Stimulated activated effector memory CD8-positive, alpha-beta T cell treated with anti-CD3 and anti-CD28 coated beads, Interleukin-12 subunit alpha, Interleukin-12 subunit beta, amount 100 ng/mL, for 72 hours (primary cell): ENCODE results near the gene ENOX2.
A peak's percentile ranks its signal among the peaks of the same experiment; 100 is the strongest.
"Not testable (repeated sequence)": the region's sequence is repeated elsewhere in the genome, so short reads cannot be mapped to it uniquely, and the experiment has no call there.

ENCODE experiments used
- ATAC-seq: fragments of 150-1000 bp; cut with Tn5 transposase; 2 replicates; pipeline ENCODE4 v1.10.0; 2021
- DNase-seq, 2 donors: peaks; one replicate each; pipeline ENCODE4 v3.0.0; 2021 to 2022; ENCODE audit warnings: low spot score in 2 of 2
- H3K27ac Mint-ChIP-seq: one replicate; pipeline ENCODE4 v1.8.0; 2022; ENCODE audit warnings: mild to moderate bottlenecking, mixed read lengths
- H3K36me3 Mint-ChIP-seq: one replicate; pipeline ENCODE4 v1.8.0; 2022; ENCODE audit warnings: mild to moderate bottlenecking, mixed read lengths
- H3K4me1 Mint-ChIP-seq: one replicate; pipeline ENCODE4 v1.8.0; 2022; ENCODE audit warnings: mixed read lengths
- H3K4me3 Mint-ChIP-seq: one replicate; pipeline ENCODE4 v1.8.0; 2022; ENCODE audit warnings: mild to moderate bottlenecking, mixed read lengths
- H3K9me3 Mint-ChIP-seq: one replicate; pipeline ENCODE4 v1.8.0; 2022; ENCODE audit warnings: mixed read lengths

The ENOX2 gene, protein sequence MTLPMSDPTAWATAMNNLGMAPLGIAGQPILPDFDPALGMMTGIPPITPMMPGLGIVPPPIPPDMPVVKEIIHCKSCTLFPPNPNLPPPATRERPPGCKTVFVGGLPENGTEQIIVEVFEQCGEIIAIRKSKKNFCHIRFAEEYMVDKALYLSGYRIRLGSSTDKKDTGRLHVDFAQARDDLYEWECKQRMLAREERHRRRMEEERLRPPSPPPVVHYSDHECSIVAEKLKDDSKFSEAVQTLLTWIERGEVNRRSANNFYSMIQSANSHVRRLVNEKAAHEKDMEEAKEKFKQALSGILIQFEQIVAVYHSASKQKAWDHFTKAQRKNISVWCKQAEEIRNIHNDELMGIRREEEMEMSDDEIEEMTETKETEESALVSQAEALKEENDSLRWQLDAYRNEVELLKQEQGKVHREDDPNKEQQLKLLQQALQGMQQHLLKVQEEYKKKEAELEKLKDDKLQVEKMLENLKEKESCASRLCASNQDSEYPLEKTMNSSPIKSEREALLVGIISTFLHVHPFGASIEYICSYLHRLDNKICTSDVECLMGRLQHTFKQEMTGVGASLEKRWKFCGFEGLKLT

DNA sequence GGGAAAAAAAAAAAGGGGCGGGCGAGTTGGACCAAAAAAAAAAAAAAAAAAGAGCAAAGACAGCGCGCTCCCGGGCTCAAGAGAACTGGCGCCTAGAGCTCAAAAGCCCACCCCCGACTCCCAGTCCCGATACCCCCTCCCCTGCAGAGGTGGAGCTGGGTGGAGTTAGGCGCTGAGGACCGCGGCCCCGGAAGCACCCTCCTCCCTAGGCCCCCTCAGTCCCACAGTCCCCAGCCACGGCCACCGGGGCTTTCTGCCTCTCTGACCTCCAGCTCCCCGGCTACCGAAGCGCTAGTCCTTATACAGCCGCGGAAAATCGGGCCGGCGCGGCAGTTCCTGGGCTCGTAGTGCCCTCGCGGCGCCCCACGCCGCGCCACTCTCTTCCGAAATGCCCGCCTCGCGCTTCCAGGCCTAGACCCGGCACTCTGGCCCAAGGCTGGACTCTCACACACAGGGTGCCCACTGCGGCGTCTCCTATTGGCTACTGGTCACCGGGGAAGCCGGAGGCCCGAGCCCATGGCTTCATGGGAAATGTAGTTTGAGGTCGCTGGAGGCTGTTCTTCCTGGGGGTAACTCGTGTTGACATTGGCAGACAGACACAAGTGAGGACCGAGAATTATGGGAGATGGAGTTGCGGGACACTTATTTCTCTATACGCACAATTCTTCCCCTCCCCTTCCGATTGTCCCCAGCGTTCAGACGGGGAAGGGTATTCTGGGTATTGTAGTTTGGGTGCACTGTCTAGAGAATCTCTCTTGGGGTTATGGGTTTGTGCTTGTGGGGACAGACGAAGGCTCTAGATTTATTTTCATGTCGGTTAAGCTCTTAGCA is at the start of gene ENOX2:
Gene ENOX2 (minus strand): TSS at position 427 of the 831 bp plus-strand sequence. CDS start 199,993 bp downstream, outside the sequence.
- DNase-seq (peak; percentile 58 to 84), ATAC-seq (peak; percentile 98)
- H3K27ac Mint-ChIP-seq = no peak within 1 kb of the TSS
- H3K4me1 Mint-ChIP-seq = peaks cover 14% of the 10 kb centered on the region
- no peaks in the 10 kb centered on the region for H3K9me3 Mint-ChIP-seq
- peaks cover 5% of the 10 kb centered on the region for H3K36me3 Mint-ChIP-seq
- no peak within 1 kb of the TSS for H3K4me3 Mint-ChIP-seq

DNA sequence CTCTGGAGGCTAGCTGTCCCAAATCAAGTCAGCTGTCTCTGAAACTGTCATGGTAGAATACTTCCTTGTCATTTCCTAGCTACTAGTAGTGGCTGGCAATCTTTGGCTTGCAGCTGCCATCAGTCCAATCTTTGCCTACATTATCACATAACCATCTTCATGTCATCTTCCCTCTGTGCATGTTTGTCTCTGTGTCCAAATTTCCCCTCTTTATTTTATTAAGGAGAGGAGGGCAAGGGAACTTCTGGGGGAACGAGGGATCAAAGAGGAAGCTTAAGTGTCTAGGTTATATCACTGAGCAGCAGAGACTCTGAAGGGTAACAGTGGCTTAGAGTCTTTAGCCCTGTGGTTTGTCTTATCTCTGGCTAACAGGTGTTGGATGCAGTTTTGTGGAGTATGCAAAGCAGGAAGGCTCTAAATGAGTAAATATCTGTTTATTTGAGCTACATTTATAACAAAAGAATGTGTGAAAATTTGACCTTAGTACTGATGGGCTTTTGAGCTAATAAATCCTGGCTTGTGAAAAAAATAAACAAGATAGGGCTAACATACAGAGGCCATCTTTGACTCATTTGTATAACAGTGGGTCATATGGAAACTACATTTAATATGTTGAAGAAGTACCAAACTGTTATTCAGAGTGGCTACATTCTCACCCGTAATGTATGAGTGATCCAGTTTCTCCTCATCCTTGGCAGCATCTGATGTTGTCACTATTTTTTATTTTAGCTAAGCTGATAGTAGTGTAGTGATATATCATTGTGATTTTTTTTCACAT is 49.4 kb upstream of the ENOX2 start:
- ATAC-seq (no peak), DNase-seq (no peak)
- no peaks in the 10 kb centered on the region for H3K4me1 Mint-ChIP-seq
- no peak overlapping the region for H3K27ac Mint-ChIP-seq
- no peaks in the 10 kb centered on the region for H3K36me3 Mint-ChIP-seq
- H3K9me3 Mint-ChIP-seq = no peaks in the 10 kb centered on the region
- H3K4me3 Mint-ChIP-seq = no peak overlapping the region

DNA sequence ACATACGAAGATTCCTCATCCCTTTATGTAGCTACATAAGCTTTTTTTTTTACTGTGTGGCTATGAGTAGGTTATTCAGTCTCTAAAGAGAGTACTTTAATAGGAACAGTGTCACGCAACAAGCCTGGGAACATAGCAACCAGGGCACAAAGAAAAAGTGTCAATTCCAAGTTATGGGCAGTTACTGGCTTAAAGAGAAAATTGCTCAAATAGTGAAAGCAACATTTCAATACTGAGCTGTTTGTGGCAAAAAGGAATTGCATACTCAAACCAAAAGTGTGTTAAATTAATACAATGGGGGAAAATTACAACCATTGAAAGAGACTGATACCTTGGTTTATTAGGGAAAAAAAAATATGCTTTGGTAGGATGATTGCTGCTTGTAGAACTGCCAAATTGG is 41.2 kb upstream of the ENOX2 start:
- H3K4me1 Mint-ChIP-seq = no peaks in the 10 kb centered on the region

DNA sequence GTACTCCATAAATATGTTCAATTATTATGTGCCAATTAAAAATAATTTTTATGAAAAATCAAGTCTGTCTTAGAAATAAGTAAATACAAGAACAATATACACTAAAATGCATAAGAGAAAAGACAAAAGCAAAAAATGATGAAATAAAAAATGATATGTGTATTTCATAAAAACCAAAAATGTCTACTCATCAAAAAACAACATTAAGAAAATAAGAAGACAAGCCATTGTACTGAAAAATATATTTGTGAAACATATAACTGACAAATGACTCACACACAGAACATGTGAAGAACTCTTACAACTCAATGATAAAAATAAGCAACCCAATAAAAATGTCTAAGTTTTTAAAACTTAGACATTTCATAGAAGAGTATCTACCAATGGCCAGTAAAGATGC is 34.1 kb upstream of the ENOX2 start:
- no peaks in the 10 kb centered on the region for H3K4me1 Mint-ChIP-seq
- DNase-seq (no peak), ATAC-seq (no peak)
- H3K36me3 Mint-ChIP-seq = no peaks in the 10 kb centered on the region
- no peak overlapping the region for H3K4me3 Mint-ChIP-seq
- no peaks in the 10 kb centered on the region for H3K9me3 Mint-ChIP-seq
- H3K27ac Mint-ChIP-seq = no peak overlapping the region

More for the DNA sequence above, 41.2 kb upstream of the ENOX2 start:
- DNase-seq (no peak), ATAC-seq (no peak)
- Mint-ChIP-seq H3K9me3 (no peaks in the 10 kb centered on the region), H3K27ac (no peak overlapping the region), H3K4me3 (no peak overlapping the region), H3K36me3 (no peaks in the 10 kb centered on the region)

DNA sequence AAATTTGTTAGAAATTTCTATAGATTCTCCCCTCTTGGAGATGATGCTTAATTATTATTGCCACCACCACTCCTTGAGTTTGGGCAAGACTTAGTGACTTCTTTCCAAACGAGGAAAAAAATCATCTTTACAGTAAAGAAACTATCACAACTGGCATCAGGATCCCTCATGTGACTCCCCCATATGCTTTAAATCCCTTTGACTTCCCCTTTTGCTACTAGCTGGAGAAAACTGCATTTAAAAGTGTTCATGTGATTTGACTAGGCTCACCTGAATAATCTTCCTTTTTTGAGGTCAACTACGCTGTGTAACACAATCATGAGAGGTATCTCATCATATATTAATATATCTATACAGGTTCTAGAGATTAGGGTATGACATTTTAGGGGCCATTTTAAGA is 30.3 kb upstream of the ENOX2 start:
- ATAC-seq (no peak), DNase-seq (no peak)
- H3K27ac Mint-ChIP-seq = no peak overlapping the region
- no peaks in the 10 kb centered on the region for H3K36me3 Mint-ChIP-seq
- H3K4me1 Mint-ChIP-seq = no peaks in the 10 kb centered on the region
- H3K4me3 Mint-ChIP-seq = no peak overlapping the region
- H3K9me3 Mint-ChIP-seq = no peaks in the 10 kb centered on the region

DNA sequence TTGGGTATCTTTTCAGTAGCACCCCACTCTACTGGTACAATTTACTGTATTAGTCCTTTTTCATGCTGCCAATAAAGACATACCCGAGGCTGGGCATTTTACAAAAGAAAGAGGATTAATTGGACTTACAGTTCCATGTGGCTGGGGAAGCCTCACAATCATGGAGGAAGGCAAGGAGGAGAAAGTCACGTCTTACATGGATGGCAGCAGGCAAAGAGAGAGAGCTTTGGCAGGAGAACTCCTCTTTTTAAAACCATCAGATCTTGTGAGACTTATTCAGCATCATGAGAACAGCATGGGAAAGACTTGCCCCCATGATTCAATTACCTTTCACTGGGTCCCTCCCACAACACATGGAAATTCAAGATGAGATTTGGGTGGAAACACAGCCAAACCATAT is 17.4 kb upstream of the ENOX2 start:
- not testable (repeated sequence) for H3K4me3 Mint-ChIP-seq, H3K27ac Mint-ChIP-seq, H3K4me1 Mint-ChIP-seq, ATAC-seq, DNase-seq, H3K9me3 Mint-ChIP-seq, H3K36me3 Mint-ChIP-seq

DNA sequence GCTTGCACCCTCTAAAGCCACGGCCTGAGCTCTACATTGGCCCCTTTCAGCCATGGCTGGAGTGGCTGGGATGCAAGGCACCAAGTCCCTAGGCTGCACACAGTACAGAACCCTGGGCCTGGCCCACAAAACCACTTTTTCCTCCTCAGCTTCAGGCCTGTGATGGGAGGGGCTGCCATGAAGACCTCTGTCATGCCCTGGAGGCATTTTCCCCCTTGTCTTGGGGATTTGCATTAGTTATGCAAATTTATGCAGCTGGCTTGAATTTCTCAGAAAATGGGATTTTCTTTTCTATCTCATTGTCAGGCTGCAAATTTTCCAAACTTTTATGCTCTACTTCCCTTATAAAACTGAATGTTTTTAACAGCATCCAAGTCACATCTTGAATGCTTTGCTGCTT is 16.7 kb upstream of the ENOX2 start:
- not testable (repeated sequence) for ATAC-seq, H3K27ac Mint-ChIP-seq

DNA sequence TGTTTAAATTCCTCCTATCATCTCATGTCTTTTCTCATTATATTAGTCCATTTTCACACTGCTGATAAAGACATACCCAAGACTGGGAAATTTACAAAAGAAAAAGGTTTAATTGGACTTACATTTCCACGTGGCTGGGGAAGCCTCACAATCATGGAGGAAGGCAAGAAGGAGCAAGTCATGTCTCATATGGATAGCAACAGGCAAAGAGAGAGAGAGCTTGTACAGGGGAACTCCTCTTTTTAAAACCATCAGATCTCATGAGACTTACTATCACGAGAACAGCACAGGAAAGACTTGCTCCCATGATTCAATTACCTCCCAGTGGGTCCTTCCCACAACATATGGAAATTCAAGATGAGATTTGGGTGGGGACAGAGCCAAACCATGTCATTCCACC is 15.5 kb upstream of the ENOX2 start:
- not testable (repeated sequence) for ATAC-seq, H3K36me3 Mint-ChIP-seq, H3K4me1 Mint-ChIP-seq, DNase-seq, H3K9me3 Mint-ChIP-seq, H3K27ac Mint-ChIP-seq, H3K4me3 Mint-ChIP-seq

More for the DNA sequence above, 16.7 kb upstream of the ENOX2 start:
- H3K4me1 Mint-ChIP-seq, DNase-seq, H3K9me3 Mint-ChIP-seq, H3K4me3 Mint-ChIP-seq, H3K36me3 Mint-ChIP-seq: not testable (repeated sequence)

DNA sequence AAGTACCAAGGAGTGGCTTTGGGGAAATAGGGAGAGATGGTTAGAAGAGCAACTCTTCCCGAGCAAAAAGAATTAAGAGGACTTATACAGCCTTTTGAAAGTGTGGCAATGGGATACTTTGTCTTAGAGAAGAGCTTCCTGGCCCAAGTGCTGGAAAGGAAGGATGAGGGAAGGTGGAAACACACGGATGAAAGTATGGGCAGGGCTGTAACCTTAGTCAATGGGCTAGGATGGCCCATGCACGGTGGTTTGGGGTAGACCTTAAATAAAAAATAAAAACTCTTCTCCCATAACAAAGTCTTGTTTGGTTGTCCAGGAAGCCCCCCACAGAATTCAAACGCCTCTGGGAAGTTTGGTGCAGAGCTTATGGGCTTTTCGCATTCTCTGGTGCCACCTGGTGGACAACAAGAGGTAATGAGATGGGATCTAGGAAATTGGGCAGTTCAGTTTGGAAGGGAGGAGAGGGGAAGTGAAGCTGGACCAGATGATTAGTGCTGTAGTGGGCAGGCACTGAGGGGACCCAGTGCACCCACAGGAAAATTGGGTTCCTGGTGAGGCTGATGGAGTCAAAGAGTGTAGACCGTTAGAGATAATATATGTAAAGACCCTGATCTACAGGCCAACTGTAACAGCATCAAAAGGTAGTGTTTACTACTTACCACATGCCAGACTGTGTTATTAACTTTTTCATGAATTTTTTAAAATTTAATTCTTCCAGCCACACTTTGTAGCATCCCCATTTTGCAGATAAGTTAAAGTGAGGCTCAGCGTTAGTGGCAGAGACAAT is 13.8 kb upstream of the ENOX2 start:
- no peak overlapping the region for H3K4me3 Mint-ChIP-seq
- ATAC-seq = no peak
- no peaks in the 10 kb centered on the region for H3K4me1 Mint-ChIP-seq
- peak in 1 of 2 donors; percentile 48 for DNase-seq
- no peaks in the 10 kb centered on the region for H3K36me3 Mint-ChIP-seq
- H3K9me3 Mint-ChIP-seq = no peaks in the 10 kb centered on the region
- no peak overlapping the region for H3K27ac Mint-ChIP-seq

DNA sequence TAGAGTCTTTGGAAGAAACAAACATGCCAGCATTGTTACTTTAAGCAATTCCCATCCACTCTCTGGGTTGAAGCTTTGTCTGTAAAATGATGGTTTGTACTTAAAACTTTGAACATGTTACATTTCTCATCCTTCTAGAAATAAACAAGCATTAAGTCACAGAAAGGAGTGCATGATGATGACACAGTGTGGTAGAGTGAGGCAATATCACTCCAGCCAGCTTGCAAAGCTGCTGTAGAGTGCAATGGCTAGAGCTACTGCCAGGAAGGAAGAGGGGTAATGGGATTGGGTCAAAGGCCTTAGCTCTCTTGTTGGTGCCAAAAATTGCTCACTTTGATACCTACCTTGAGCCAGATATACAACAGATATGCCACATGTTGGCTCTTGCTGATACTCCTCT is 12.3 kb upstream of the ENOX2 start:
- ATAC-seq (no peak), DNase-seq (no peak)
- H3K27ac Mint-ChIP-seq = no peak overlapping the region
- H3K9me3 Mint-ChIP-seq = no peaks in the 10 kb centered on the region
- no peaks in the 10 kb centered on the region for H3K4me1 Mint-ChIP-seq
- H3K36me3 Mint-ChIP-seq = no peaks in the 10 kb centered on the region
- H3K4me3 Mint-ChIP-seq = no peak overlapping the region

DNA sequence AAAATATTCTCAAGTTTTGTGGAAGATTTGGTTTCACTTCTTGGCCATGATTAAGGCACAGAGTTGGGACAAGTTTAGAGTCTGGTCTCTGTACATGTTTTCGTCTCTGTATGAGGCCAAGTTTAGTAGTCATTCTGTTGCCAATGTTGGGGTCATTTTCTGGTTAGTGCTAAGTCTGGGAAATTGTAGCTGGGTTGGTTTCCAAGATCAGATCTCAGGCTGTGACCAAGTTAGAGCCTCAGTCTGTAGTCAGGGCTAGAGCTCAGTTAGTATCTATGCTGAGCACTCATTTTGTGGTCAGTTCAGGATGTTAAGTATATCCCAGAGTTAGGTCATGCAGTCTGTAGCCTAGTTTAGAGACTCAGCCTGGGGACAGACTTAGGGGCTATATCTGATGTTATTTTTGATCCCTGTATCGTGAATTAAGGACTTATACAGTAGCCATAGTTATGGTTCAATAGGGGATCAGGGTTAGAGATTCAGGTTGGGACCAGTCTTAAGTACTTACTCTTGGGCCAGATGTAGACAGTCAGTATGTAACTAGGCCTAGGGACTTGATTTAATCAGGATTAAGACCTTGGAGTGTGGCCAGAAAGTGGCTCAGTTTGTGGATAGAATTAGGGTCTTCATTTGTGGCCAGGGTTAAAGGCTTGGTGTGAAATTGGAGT is 6.6 kb upstream of the ENOX2 start:
- ATAC-seq = peak; percentile 45
- Mint-ChIP-seq H3K4me1 (no peaks in the 10 kb centered on the region), H3K4me3 (no peak overlapping the region), H3K9me3 (no peaks in the 10 kb centered on the region), H3K27ac (no peak overlapping the region), H3K36me3 (no peaks in the 10 kb centered on the region)
- no peak for DNase-seq

DNA sequence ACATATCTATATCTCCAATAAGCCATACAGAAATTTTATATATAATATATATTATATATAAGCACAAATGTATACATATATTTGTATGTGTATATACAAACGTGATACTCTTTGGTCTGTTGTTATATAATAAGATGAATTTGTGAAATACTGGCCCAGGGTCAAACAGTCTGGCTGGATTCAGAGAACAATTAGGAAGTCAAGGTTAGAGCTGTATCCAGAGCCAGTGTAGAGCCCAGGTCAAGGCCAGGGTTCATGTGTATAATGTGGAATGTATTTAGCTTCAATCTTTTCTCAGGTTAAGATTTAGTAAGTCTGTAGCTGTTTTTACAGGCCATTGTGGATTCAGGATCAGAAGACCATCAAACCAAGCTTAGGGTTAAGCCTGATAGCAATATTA is 3.8 kb upstream of the ENOX2 start:
- no peaks in the 10 kb centered on the region for H3K36me3 Mint-ChIP-seq
- no peak overlapping the region for H3K4me3 Mint-ChIP-seq
- DNase-seq (no peak), ATAC-seq (no peak)
- peaks cover 6% of the 10 kb centered on the region for H3K4me1 Mint-ChIP-seq
- H3K27ac Mint-ChIP-seq = no peak overlapping the region
- H3K9me3 Mint-ChIP-seq = no peaks in the 10 kb centered on the region

DNA sequence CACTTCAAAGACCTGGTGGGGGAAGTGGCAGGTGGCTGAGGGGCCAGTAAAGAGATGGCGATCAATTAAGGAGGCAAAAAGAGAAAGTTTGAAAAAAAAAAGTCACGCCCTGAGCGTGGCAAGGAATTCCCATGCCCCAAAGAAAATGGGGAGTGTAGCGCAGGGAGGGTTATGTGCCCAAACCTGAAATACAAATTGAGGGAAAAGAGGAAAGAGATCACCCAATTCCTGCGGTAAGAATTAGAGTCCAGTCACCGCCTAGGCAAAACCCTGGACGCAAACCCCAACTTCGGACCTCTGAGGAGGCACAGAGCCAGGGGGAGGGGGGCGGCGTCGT is 595 bp downstream of the ENOX2 start:
- Mint-ChIP-seq H3K27ac (no peak overlapping the region), H3K36me3 (peaks cover 10% of the 10 kb centered on the region), H3K4me1 (peaks cover 14% of the 10 kb centered on the region), H3K9me3 (no peaks in the 10 kb centered on the region), H3K4me3 (no peak overlapping the region)
- no peak for ATAC-seq
- no peak for DNase-seq

DNA sequence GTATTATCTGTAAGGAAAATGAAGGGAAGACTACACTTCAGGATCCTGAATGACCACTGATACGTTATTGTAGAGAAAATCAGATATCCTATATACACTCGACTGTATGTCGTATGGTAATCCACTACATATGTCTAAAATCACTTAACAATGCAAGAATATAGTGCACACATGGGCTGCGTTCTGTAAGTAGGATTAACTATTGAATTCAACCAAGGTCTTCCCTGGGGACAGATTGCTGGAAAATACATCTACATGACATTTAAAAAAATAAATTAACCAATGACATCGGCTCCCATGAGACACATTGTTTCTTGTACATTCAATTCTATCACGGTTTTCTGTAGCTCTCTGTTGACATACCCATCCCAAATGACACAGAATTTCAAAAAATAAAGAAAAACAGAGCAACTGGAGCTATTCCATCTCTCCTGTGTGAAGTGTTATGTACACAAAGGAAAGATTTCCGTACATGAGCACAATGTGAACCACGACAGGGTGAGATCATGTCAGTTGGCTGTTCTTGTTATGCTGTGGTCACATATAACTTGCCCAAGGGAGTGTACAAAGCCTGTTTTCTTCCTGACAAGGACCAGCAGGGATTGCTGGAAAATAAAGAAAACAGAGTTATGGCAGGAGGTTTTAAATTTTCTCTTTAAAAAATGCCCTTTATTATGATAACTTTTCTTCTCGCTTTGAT is 6.1 kb downstream of the ENOX2 start:
- Mint-ChIP-seq H3K4me1 (peaks cover 10% of the 10 kb centered on the region), H3K4me3 (no peak overlapping the region), H3K9me3 (no peaks in the 10 kb centered on the region), H3K27ac (no peak overlapping the region), H3K36me3 (peaks cover 16% of the 10 kb centered on the region)
- ATAC-seq (no peak), DNase-seq (no peak)
